Peyer's patch (tissue), 4 donors: ENCODE data around the gene OPA1. TPM values are rescaled to one million over a fixed set of nuclear protein-coding genes. Genes with fewer than 3 reads are reported as not detected.

Experiments used
- DNase-seq, 3 donors: peaks; one replicate each; pipeline ENCODE4 v3.0.0-alpha.2; 2017 to 2019
- H3K27ac ChIP-seq, 4 donors: fragments of 200-600 bp; sonication (generic); one replicate each; pipeline ENCODE4 v1.5.1; 2016 to 2019
- H3K27me3 ChIP-seq, 2 donors: fragments of 200-600 bp; sonication (generic); one replicate each; pipeline ENCODE4 v1.5.1; 2019
- H3K36me3 ChIP-seq, 3 donors: fragments of 200-600 bp; sonication (generic); one replicate each; pipeline ENCODE4 v1.5.1; 2016 to 2019
- H3K4me1 ChIP-seq, 4 donors: fragments of 200-600 bp; sonication (generic); one replicate each; pipeline ENCODE4 v1.5.1; 2016 to 2019
- H3K4me3 ChIP-seq, 4 donors: fragments of 200-600 bp; sonication (generic); 1 replicate in 3 of 4; 2 replicates in 1 of 4; pipeline ENCODE4 v1.5.1; 2016 to 2019; ENCODE audit warnings: mild to moderate bottlenecking in 1 of 4
- H3K9me3 ChIP-seq, 4 donors: fragments of 200-600 bp; sonication (generic); one replicate each; pipeline ENCODE4 v1.5.1; 2016 to 2019; ENCODE audit warnings: mild to moderate bottlenecking in 1 of 4
- CTCF ChIP-seq, 6 experiments: fragments of 450-650 bp in 4 of 6; fragments of 200-600 bp in 2 of 6; sonication (generic) in 1 of 6; IDR thresholded peaks; one replicate each; pipeline ENCODE4 v1.5.1; 2017 to 2019; ENCODE audit warnings: antibody characterized with exemption in 6 of 6, mild to moderate bottlenecking in 3 of 6, moderate library complexity in 1 of 6
- POLR2A ChIP-seq, 2 donors: fragments of 450-650 bp; IDR thresholded peaks; one replicate each; pipeline ENCODE4 v1.5.1; 2017; ENCODE audit warnings: antibody characterized with exemption in 2 of 2, mild to moderate bottlenecking in 2 of 2, moderate library complexity in 2 of 2
- total RNA-seq, 4 donors: library from RNA; depleted of rRNA; stranded (reverse); fragments of >200 nt; gene quantifications; one replicate each; pipeline ENCODE4 v1.1.0, GENCODE V29; 2016

The OPA1 gene
- total RNA-seq, 4 donors from 2014 or later: 66.9 to 89.1 (median 78.0) TPM

- Histone ChIP-seq H3K36me3 (peaks cover 0 to 79% (median 0%) of the 10 kb centered on the region in 3 donors), H3K4me3 (no peak overlapping the region), H3K27ac (no peak overlapping the region), H3K9me3 (no peaks in the 10 kb centered on the region), H3K27me3 (no peaks in the 10 kb centered on the region), H3K4me1 (no peaks in the 10 kb centered on the region)
- TF ChIP-seq CTCF (IDR thresholded peaks at IDR 0.05) (no peak), POLR2A (IDR thresholded peaks at IDR 0.05) (no peak)
- DNase-seq: no peak
These were observed 62.9 kb downstream of the OPA1 start for GRCh38 chr3:193655831-193656433.

GRCh38 chr3:193656445-193656844 is 63.4 kb downstream of the OPA1 start:
- H3K27me3 ChIP-seq: no peaks in the 10 kb centered on the region
- H3K27ac ChIP-seq: no peak overlapping the region
- peaks cover 0 to 84% (median 0%) of the 10 kb centered on the region in 3 donors for H3K36me3 ChIP-seq
- no peak overlapping the region for H3K4me3 ChIP-seq
- H3K4me1 ChIP-seq: no peaks in the 10 kb centered on the region
- DNase-seq: no peak
- H3K9me3 ChIP-seq: no peaks in the 10 kb centered on the region
- no peak for TF ChIP-seq CTCF (IDR thresholded peaks at IDR 0.05)
- TF ChIP-seq POLR2A (IDR thresholded peaks at IDR 0.05): no peak

- peaks cover 0 to 85% (median 0%) of the 10 kb centered on the region in 3 donors for H3K36me3 ChIP-seq
- H3K27ac ChIP-seq: no peak overlapping the region
- TF ChIP-seq CTCF (IDR thresholded peaks at IDR 0.05): no peak
- TF ChIP-seq POLR2A (IDR thresholded peaks at IDR 0.05): no peak
- no peaks in the 10 kb centered on the region for H3K4me1 ChIP-seq
- H3K27me3 ChIP-seq: no peaks in the 10 kb centered on the region
- H3K4me3 ChIP-seq: no peak overlapping the region
- no peaks in the 10 kb centered on the region for H3K9me3 ChIP-seq
- DNase-seq: no peak
These were observed 63.9 kb downstream of the OPA1 start for GRCh38 chr3:193656878-193657282.

GRCh38 chr3:193660171-193660570 is 67.2 kb downstream of the OPA1 start:
- H3K27me3 ChIP-seq: no peaks in the 10 kb centered on the region
- no peak for DNase-seq
- H3K4me1 ChIP-seq: no peaks in the 10 kb centered on the region
- H3K36me3 ChIP-seq: peaks cover 0 to 82% (median 0%) of the 10 kb centered on the region in 3 donors
- H3K27ac ChIP-seq: no peak overlapping the region
- TF ChIP-seq POLR2A (IDR thresholded peaks at IDR 0.05) (no peak), CTCF (IDR thresholded peaks at IDR 0.05) (no peak)
- no peaks in the 10 kb centered on the region for H3K9me3 ChIP-seq
- no peak overlapping the region for H3K4me3 ChIP-seq

- Histone ChIP-seq H3K9me3 (no peaks in the 10 kb centered on the region), H3K36me3 (peaks cover 0 to 80% (median 0%) of the 10 kb centered on the region in 3 donors), H3K4me3 (no peak overlapping the region), H3K27me3 (no peaks in the 10 kb centered on the region), H3K27ac (no peak overlapping the region), H3K4me1 (no peaks in the 10 kb centered on the region)
- TF ChIP-seq CTCF (IDR thresholded peaks at IDR 0.05): no peak
- TF ChIP-seq POLR2A (IDR thresholded peaks at IDR 0.05): no peak
- DNase-seq: no peak
These were observed 67.8 kb downstream of the OPA1 start for GRCh38 chr3:193660698-193661411.
